Smooth muscle cell of the brain vasculature (primary cell): ENCODE results near the gene NR2F1.
"Not testable (repeated sequence)": the region's sequence is repeated elsewhere in the genome, so short reads cannot be mapped to it uniquely, and the experiment has no call there.

Source experiments
- DNase-seq: peaks from one replicate; pipeline ENCODE4 v3.0.0-alpha.2; 2012; ENCODE audit warnings: low read depth, low spot score

Gene NR2F1

GRCh38 chr5:93582677-93583438, at the start of gene NR2F1:
Gene NR2F1, plus strand, starts transcription at chr5:93583222. Its CDS starts 1,802 bp downstream, at chr5:93585024.
- peak; percentile 97 for DNase-seq

DNA sequence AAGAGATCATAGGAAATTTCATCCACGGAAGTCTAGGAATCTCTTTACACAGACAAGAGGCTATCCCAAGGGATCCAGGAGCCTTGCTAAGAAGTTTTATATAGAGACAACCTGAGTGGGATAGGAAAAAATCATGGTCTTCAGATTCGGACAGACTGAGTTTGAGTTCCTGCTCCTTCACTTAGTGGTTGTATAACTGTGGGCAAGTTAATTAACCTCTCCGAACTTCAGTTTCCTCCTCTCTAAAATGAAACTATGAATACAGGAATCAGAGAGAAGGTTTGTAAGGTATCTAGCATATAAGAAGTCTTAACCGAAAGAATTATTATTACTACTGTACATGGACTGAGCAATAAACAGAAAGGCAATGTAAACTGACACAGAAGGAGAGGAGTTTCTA, 37.1 kb upstream of the NR2F1 start:
- no peak for DNase-seq

DNA sequence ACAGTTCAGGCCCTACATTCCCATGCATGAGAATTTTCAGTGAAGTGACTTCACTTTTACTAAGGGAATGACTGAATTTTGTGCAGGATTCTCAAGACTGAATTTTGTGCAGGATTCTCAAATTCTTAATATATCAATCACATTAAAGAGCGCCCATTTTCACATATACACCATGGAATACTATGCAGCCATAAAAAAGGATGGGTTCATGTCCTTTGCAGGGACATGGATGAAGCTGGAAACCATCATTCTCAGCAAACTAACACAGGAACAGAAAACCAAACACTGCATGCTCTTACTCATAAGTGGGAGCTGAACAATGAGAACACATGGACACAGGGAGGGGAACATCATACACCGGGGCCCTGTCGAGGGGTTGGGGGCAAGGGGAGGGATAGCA, 33.4 kb upstream of the NR2F1 start:
- DNase-seq = not testable (repeated sequence)

- DNase-seq = no peak
Measured at GRCh38 chr5:93557021-93557604, 25.9 kb upstream of the NR2F1 start.

DNA sequence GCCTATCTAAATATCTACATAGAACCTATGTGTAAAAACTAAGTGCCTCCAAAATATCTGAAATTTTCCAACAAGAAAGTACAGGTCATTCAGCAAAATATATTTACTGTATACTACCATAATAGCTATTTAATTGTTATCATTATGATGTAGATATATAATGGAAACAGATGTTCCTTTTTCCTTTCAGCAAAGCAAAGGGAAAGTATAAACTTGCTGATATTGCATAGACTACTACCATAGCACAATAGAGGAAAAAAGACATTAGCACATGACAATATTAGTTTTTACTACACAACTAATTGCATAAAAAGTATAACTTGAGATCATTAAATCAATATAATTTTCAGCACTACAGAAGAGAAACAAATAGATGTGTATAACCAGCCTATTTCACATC, 16.9 kb upstream of the NR2F1 start:
- no peak for DNase-seq

GRCh38 chr5:93567424-93567823, 15.6 kb upstream of the NR2F1 start:
- no peak for DNase-seq

DNA sequence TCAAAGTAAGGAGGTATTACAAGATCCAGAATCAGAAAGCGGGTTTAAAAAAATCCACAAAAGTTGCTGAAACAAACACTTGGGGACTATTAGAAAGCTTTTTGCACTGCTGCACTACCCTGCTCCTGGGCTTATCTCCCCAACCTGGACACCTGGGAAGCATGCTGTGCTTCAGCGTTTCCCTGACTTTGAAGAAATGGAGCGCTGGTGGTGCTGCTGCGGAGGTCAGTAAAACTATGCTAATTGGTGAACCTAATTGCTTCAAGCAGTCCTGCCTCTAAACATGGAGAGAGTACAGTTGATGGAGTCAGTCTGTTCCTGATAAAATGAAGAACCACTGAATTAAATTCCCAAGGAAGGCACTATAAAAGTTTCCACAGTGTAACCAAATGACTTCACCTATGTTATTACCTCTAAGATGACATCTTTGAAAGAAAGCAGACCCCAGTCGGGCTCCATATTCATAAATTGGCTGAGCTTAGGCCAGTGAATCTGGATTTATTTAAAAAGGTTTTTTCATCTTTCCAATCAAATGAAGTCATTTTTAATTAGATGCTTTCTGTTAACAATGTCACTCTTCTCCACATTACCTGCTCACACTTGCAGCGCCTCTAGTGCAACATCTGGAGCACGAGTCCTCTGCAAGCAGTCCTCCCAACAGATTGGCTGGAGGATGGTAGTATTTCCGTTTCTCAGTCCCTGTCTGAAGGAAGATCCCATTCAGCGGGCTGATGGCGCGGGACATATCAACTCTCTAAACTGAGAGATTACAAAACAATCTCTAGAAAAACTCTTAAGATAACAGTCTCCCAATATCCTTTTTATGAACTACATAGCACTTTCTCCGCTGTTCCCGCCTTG, 13.5 kb upstream of the NR2F1 start:
- no peak for DNase-seq

DNA sequence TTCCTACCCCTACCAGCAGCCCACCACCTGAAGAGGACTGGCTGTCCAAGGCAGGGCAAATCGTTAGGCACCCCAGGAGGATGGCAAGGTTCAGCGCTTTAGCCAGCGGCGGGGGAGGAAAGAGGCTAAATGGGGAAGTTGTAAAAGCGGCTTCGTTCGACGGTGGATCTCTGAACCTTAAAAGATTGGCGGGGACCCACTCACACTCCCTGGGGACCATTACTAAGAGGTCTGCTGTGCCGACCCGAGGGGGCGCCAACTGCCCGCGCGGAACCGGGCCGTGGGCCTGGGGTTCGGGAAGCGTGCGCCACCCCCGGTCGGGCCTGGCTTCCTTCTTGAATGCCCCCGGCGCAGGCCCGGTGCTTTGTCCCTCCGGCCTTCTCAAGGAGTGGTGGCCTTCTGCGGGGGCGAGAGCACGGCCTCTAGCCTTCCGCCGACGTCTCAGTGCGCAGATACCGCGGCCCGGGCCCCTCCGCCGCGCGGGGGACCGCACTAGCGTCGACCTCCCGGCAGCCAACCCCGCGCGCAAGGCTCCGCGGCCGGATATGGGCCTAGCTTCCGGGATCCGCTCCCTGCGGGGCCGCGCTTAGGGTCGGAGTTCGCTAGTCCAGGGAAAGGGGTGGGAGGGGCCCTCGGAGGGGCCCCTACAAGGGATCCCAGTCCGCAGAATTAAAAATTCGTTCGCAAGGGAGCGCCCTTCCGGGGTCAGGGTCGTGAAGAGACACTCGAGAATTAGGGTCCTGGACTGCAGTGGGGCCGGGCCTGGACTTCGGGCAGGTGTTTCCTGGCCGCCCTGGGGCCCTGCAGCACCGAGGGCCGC, 12.5 kb upstream of the NR2F1 start:
- DNase-seq = no peak

- DNase-seq = no peak
Measured at GRCh38 chr5:93571114-93571949, 11.7 kb upstream of the NR2F1 start.

DNA sequence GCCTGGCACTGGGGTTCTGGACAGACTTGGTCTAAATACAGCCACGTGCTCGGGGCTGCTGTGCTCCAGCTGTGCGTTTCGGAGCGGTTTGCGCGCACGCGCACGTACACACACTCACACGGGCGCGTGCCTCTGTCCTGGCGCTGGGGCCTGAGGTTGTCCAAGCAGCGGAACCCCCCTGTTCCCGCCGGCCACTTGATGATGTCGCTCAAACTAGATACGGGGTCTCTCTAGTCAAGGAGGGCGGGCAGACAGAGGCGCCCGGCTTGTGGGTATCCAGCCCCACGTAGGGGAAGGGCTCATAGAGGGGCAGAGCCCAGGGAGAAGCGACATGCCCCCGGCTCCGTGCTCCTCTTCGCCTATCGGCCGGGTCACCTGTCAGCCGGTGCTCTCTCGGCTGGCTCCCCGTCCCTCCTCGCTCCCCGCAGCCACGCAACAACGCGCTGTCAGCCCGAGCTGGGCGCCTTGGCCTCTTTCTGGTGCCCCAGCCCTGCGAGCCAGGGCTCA, 10.9 kb upstream of the NR2F1 start:
- no peak for DNase-seq

DNA sequence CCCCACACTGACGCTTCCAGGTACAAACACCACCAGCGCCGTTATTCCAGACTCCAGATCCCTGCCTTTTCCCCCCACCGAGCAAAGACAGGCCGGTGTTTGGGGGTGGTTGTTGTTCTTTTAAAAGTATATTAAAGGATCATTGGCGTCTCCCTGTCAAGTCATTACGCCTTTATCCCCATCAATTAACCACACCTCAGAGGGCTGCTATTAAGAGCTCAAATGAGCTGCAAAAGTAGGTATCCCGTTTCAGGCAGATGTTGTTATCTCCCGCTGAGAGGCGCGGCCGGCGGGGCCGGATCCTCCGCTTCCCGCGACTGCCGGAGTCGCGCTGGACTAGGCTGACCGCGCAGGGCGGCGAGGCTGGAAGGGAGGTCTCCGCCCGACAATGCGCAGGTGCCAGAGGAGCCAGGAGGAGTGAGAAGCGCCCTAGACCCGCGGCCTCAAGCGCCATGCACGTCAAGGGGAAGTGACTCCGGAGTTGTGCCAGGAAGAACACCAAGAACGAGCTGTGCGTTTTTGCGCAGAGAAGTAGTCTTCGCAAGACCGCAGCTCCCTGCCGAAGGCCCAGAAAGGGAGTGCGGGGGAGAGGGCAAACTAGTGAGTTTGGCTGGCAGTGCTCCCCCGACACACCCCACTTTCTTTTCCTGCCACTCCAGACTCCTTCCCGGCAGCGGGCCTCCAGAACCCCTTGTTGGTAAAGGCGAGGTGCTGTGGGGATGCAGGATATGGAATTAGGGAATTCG, 10.2 kb upstream of the NR2F1 start:
- DNase-seq = no peak

- no peak for DNase-seq
Measured at GRCh38 chr5:93573354-93574351, 9.4 kb upstream of the NR2F1 start.

DNA sequence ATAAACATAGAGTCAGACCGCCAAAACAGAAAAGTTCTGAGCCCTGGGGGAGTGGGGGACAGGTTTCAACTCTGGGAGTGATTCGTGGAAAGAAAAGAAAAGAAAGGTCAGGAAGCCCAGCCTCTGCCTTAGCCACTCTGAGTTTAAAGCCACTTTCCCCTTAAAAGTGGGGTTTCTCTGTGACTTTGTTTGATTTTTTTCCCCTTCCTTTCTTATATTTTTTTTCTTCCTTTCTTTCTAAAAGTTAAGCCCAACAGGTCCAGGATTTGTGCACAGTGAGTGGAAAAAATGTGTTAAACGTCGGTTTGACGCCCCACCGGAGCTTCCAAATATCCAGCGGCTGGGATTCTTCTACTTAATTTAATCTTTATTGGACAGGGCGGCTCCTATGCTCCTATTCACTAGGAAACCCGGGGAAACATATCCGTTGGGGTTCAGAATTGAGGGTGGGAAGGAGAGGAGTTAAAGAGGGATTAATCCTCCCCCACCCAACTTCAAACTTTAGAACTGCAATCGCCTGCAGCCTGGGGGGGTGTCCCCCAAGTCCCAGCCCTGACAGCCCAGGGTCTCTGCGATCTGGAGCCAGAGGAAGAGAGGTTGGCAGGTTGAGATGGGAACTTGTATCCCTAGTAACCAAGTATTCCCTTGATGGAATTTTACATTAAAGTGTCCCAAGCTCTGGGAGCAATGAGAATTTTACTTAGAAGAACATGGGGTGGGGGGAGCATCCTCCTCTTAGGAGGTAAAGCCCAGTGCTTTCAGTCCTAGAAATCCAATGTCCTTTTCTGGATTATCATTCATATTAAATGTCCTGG, 8.3 kb upstream of the NR2F1 start:
- no peak for DNase-seq

GRCh38 chr5:93575461-93576414, 7.3 kb upstream of the NR2F1 start:
- no peak for DNase-seq

DNA sequence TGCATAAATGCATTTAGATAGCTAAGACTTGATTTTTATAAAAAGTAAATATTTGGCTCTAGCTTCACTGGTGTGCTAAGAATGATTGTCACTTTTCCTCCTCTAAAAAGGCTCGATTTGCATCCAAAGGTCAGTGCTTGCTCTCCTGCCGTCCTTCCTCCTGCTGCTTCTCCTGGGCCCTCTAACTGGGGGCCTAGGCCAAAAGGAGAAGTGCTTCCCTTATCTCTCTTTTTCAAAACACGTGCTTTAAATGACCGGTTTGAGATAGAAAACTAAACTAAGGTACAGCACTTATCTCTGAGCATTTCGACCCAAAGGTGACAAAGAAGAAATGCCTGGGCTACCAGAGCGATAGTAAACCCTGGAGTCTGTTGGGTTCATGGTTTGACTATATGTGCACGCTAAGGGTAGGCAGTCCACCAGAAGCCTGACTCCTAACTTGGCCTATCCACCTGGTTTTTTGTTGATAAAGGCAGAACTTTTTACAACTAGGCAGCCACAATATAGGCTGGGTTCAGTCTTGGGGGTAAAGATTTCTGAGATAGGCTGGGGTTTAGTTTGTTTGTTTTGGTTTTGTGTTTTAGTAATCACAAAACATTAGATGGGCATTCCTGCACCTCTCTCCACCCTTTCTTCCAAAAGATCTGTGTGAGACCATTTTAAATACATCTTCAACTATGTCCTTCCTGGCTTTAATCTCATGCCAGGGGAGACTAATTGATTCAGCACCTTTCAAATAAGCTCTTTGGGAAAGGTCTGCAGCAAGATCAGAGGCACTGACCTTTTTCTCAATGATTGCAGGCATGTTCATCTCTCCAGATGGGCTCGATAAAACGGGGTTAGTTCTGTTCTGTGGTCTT, 5.8 kb upstream of the NR2F1 start:
- DNase-seq = no peak
